A549 (cell line): ENCODE measurements around the gene C16orf78. TPM values are rescaled to one million over a fixed set of nuclear protein-coding genes. Genes with fewer than 3 reads are reported as not detected.

Experiments used
- ATAC-seq, 2 experiments: fragments of 200-7000 bp in 1 of 2; fragments of >200 bp in 1 of 2; cut with Nextera tagmentation in 1 of 2; cut with Tn5 transposase in 1 of 2; 3 replicates each; pipeline versions ENCODE4 v1.8.0 to v1.9.1; 2018 to 2020; ENCODE audit warnings: mild to moderate bottlenecking in 1 of 2, moderate library complexity in 1 of 2
- CTCF ChIA-PET: fragments of 300-600 bp; sonication (Branson Sonifier 250); formaldehyde crosslinking; extraction: SDS; loops from one replicate; lab custom pipeline; 2021; ENCODE audit warnings: antibody characterized with exemption, inconsistent platforms; lab: Yijun Ruan, JAX
- POLR2A ChIA-PET: fragments of 350-600 bp; formaldehyde crosslinking; extraction: SDS; loops from one replicate; lab custom pipeline; 2021; ENCODE audit warnings: antibody characterized with exemption, inconsistent platforms; lab: Yijun Ruan, JAX
- DNase-seq, 2 experiments: peaks; one replicate each; pipeline versions ENCODE4 v3.0.0 to v3.0.0-alpha.2; 2011 to 2016; ENCODE audit warnings: low read depth in 1 of 2, low spot score in 1 of 2
- FAIRE-seq: peaks from 2 replicates; lab custom pipeline; 2011; peaks lifted over from hg19 to GRCh38; lab: Jason Lieb, UNC
- H3K27ac ChIP-seq, 2 experiments: fragments of >200 bp; sonication (Bioruptor Twin); formaldehyde crosslinking; 3 replicates each; pipeline ENCODE4 v1.5.1; 2016 to 2017
- H3K4me1 ChIP-seq: fragments of >200 bp; sonication (Bioruptor Twin); formaldehyde crosslinking; 3 replicates; pipeline ENCODE4 v1.6.1; 2016
- H3K4me2 ChIP-seq: fragments of >200 bp; sonication (Bioruptor Twin); formaldehyde crosslinking; 3 replicates; pipeline ENCODE4 v1.6.1; 2016
- H3K4me3 ChIP-seq: fragments of >200 bp; sonication (Bioruptor Twin); formaldehyde crosslinking; 3 replicates; pipeline ENCODE4 v1.5.1; 2016
- H3K9me3 ChIP-seq: fragments of >200 bp; sonication (Bioruptor Twin); formaldehyde crosslinking; 3 replicates; pipeline ENCODE4 v1.6.1; 2016
- ATOH8 ChIP-seq: fragments of 250-450 bp; sonication (Bioruptor Pico); IDR thresholded peaks from 2 replicates; pipeline ENCODE4 v1.5.0; 2020; ENCODE audit warnings: low read depth, mild to moderate bottlenecking, moderate library complexity
- CBX2 ChIP-seq: fragments of 200-600 bp; sonication (generic); IDR thresholded peaks from 2 replicates; pipeline ENCODE4 v1.6.1; 2016; ENCODE audit warnings: low read depth, mild to moderate bottlenecking, borderline replicate concordance
- EHF ChIP-seq: fragments of 250-450 bp; sonication (Bioruptor Pico); IDR thresholded peaks from 2 replicates; pipeline ENCODE4 v1.5.0; 2020; ENCODE audit warnings: mild to moderate bottlenecking
- EHMT2 ChIP-seq: fragments of 200-600 bp; sonication (generic); IDR thresholded peaks from 2 replicates; pipeline ENCODE4 v1.6.1; 2016; ENCODE audit warnings: antibody characterized with exemption, low read depth, mild to moderate bottlenecking, moderate library complexity
- ELK1 ChIP-seq: fragments of 150-350 bp; IDR thresholded peaks from 2 replicates; pipeline ENCODE4 v1.6.1; 2014; ENCODE audit warnings: low read depth, mild to moderate bottlenecking, low read length
- HES2 ChIP-seq: fragments of >200 bp; sonication (Bioruptor Twin); formaldehyde crosslinking; IDR thresholded peaks from 2 replicates; pipeline ENCODE4 v1.6.1; 2016
- JUN ChIP-seq, 2 experiments: fragments of >200 bp; sonication (Bioruptor Twin); formaldehyde crosslinking; IDR thresholded peaks; 2 replicates in 1 of 2; 3 replicates in 1 of 2; pipeline ENCODE4 v1.6.1; 2016 to 2017
- MAFK ChIP-seq: fragments of 450-650 bp; IDR thresholded peaks from 2 replicates; pipeline ENCODE4 v1.6.1; 2014; ENCODE audit not compliant: partially characterized antibody
- MYC ChIP-seq: IDR thresholded peaks from 2 replicates; pipeline ENCODE4 v1.6.1; 2012; ENCODE audit warnings: mild to moderate bottlenecking, inconsistent platforms, low read length, improper control_type of control experiment, borderline replicate concordance
- NFE2L2 ChIP-seq: fragments of 150-350 bp; conservative IDR thresholded peaks from 2 replicates; pipeline ENCODE4 v1.6.1; 2014; ENCODE audit warnings: low read length
- RCOR1 ChIP-seq: fragments of 150-350 bp; IDR thresholded peaks from 2 replicates; pipeline ENCODE4 v1.6.1; 2014; ENCODE audit warnings: antibody characterized with exemption, low read length, low read depth
- SMC3 ChIP-seq: fragments of >200 bp; sonication (Bioruptor Twin); formaldehyde crosslinking; IDR thresholded peaks from 3 replicates; pipeline ENCODE4 v1.6.1; 2018; ENCODE audit warnings: inconsistent platforms
- SREBF2 ChIP-seq: fragments of 450-650 bp; IDR thresholded peaks from 2 replicates; pipeline ENCODE4 v1.6.1; 2014; ENCODE audit warnings: mild to moderate bottlenecking, moderate library complexity
- USF2 ChIP-seq: fragments of 450-650 bp; IDR thresholded peaks from 2 replicates; pipeline ENCODE4 v1.6.1; 2014; ENCODE audit warnings: antibody characterized with exemption
- ZFP36 ChIP-seq: fragments of 450-650 bp; IDR thresholded peaks from 2 replicates; pipeline ENCODE4 v1.6.1; 2014; ENCODE audit warnings: borderline replicate concordance; ENCODE audit not compliant: partially characterized antibody
- WGBS: methylation state at CpG from one replicate; pipeline ENCODE4 v1.1.6; 2017; ENCODE audit errors: missing lambda C conversion rate; 5-methylcytosine and 5-hydroxymethylcytosine counted together
- polyA plus RNA-seq, 4 experiments: library from polyadenylated mRNA; depleted of rRNA in 3 of 4; stranded (reverse); fragments of >200 nt; fragmentation: RNase III in 1 of 4; extraction: RNeasy Plus Mini Kit Qiagen cat#74134 plus additional on column Dnase treatment in 1 of 4; gene quantifications; 2 replicates in 3 of 4; 3 replicates in 1 of 4; pipeline ENCODE4 v1.2.3, GENCODE V29; 2011 to 2017
- TF ChIP-seq, protein P1 (sequence below): fragments of 250-450 bp; sonication (Bioruptor Pico); IDR thresholded peaks from 2 replicates; pipeline ENCODE4 v1.5.0; 2021; ENCODE audit warnings: mild to moderate bottlenecking, moderate library complexity, borderline replicate concordance
- TF ChIP-seq, protein P2 (sequence below): IDR thresholded peaks from 2 replicates; pipeline ENCODE4 v1.6.1; 2012; ENCODE audit warnings: low read depth, borderline replicate concordance
- TF ChIP-seq, protein P3 (sequence below): IDR thresholded peaks from 2 replicates; pipeline ENCODE4 v1.6.1; 2012
- TF ChIP-seq, protein P4 (sequence below): fragments of >200 bp; sonication (Bioruptor Twin); formaldehyde crosslinking; IDR thresholded peaks from 3 replicates; pipeline ENCODE4 v1.5.1; 2016

C16orf78 gene
- polyA plus RNA-seq, 2 of the 4 experiments (the other 2 are of a cell fraction) = not detected

GRCh38 chr16:49336581-49336980 is 37.0 kb upstream of the C16orf78 start:
- H3K27ac ChIP-seq = no peak overlapping the region
- ChIA-PET CTCF (interaction anchor here (1.1 to 1.4 kb wide), 3 partner anchors 12 to 649 kb away, joined by 4 to 5 read pairs (median 5); no protein-coding TSS in a partner anchor), POLR2A (no interaction called here)
- H3K4me2 ChIP-seq = no peak overlapping the region
- 5% methylated on average over 3 of the region's 3 CpGs for WGBS
- ATAC-seq = no peak
- no peak for TF ChIP-seq HES2
- TF ChIP-seq, protein P1, sequence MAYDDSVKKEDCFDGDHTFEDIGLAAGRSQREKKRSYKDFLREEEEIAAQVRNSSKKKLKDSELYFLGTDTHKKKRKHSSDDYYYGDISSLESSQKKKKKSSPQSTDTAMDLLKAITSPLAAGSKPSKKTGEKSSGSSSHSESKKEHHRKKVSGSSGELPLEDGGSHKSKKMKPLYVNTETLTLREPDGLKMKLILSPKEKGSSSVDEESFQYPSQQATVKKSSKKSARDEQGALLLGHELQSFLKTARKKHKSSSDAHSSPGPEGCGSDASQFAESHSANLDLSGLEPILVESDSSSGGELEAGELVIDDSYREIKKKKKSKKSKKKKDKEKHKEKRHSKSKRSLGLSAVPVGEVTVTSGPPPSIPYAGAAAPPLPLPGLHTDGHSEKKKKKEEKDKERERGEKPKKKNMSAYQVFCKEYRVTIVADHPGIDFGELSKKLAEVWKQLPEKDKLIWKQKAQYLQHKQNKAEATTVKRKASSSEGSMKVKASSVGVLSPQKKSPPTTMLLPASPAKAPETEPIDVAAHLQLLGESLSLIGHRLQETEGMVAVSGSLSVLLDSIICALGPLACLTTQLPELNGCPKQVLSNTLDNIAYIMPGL (CRISPR knock-in tag) = no peak
- no peak for FAIRE-seq
- H3K4me3 ChIP-seq = no peak overlapping the region
- no peaks in the 10 kb centered on the region for H3K4me1 ChIP-seq
- no peaks in the 10 kb centered on the region for H3K9me3 ChIP-seq
- DNase-seq = no peak

DNA sequence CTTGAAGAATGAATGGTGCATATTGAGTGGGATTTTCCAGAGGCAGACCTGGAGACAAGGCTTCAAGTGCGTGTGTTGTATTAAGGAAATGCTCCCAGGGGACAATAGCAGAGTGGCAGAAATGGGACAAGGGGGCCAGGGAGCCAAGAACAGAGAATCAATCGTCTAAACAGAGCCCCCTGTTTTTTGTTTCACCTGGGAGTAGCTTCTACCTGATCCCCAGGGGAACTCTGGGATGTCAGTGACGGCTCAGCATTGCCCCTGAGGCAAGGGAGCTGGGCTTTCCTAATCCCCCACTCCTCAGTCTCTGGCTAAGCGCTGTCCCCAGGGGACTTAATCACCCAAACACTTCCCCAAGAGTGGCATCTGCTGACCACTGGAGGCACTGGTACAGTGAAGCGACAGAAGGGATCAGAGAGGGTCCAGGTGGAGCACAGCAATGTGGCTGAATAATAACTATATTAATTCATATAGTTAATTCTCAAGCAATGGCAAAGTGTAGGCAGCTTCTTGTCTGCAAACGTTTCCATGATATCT is 35.7 kb upstream of the C16orf78 start:
- POLR2A ChIA-PET = no interaction called here
- Histone ChIP-seq H3K4me2 (no peak overlapping the region), H3K9me3 (no peaks in the 10 kb centered on the region), H3K27ac (no peak overlapping the region), H3K4me1 (no peaks in the 10 kb centered on the region), H3K4me3 (no peak overlapping the region)
- 4% methylated on average over 6 of the region's 6 CpGs for WGBS
- TF ChIP-seq RCOR1 (no peak), SMC3 (no peak), NFE2L2 (no peak), JUN (IDR thresholded peaks at IDR 0.05) (no peak), MYC (no peak), ATOH8 (CRISPR knock-in tag) (no peak), SREBF2 (no peak), EHMT2 (no peak), CBX2 (no peak), ZFP36 (no peak), USF2 (no peak), MAFK (no peak), ELK1 (no peak), EHF (CRISPR knock-in tag) (no peak)
- TF ChIP-seq, protein P2, sequence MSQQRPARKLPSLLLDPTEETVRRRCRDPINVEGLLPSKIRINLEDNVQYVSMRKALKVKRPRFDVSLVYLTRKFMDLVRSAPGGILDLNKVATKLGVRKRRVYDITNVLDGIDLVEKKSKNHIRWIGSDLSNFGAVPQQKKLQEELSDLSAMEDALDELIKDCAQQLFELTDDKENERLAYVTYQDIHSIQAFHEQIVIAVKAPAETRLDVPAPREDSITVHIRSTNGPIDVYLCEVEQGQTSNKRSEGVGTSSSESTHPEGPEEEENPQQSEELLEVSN = no peak
- TF ChIP-seq, protein P3, sequence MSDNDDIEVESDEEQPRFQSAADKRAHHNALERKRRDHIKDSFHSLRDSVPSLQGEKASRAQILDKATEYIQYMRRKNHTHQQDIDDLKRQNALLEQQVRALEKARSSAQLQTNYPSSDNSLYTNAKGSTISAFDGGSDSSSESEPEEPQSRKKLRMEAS = no peak
- TF ChIP-seq, protein P4, sequence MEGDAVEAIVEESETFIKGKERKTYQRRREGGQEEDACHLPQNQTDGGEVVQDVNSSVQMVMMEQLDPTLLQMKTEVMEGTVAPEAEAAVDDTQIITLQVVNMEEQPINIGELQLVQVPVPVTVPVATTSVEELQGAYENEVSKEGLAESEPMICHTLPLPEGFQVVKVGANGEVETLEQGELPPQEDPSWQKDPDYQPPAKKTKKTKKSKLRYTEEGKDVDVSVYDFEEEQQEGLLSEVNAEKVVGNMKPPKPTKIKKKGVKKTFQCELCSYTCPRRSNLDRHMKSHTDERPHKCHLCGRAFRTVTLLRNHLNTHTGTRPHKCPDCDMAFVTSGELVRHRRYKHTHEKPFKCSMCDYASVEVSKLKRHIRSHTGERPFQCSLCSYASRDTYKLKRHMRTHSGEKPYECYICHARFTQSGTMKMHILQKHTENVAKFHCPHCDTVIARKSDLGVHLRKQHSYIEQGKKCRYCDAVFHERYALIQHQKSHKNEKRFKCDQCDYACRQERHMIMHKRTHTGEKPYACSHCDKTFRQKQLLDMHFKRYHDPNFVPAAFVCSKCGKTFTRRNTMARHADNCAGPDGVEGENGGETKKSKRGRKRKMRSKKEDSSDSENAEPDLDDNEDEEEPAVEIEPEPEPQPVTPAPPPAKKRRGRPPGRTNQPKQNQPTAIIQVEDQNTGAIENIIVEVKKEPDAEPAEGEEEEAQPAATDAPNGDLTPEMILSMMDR = no peak
- ATAC-seq (no peak), DNase-seq (no peak), FAIRE-seq (no peak)
- CTCF ChIA-PET = interaction anchor here (1.0 kb wide), 1 partner anchor 12 kb away, joined by 4 read pairs; no protein-coding TSS in a partner anchor
